Activated CD8-positive, alpha-beta T cell treated with anti-CD3 and anti-CD28 coated beads for 36 hours (primary cell): Measurements from ENCODE around the gene SHROOM3. TPM values are rescaled to one million over a fixed set of nuclear protein-coding genes. Genes with fewer than 3 reads are reported as not detected.

Source experiments
- ATAC-seq: fragments of 200-7000 bp; cut with Tn5 transposase; one replicate; pipeline ENCODE4 v1.10.0; 2021; ENCODE audit warnings: mild to moderate bottlenecking, moderate library complexity
- CTCF ChIA-PET: fragments of 350-600 bp; sonication (Branson Sonifier 250); formaldehyde crosslinking; loops from one replicate; lab custom pipeline; 2021; ENCODE audit warnings: antibody characterized with exemption; lab: Charles Lee
- POLR2A ChIA-PET: fragments of 350-600 bp; sonication (Branson Sonifier 250); formaldehyde crosslinking; loops from one replicate; lab custom pipeline; 2021; ENCODE audit warnings: antibody characterized with exemption; lab: Charles Lee
- DNase-seq: peaks from one replicate; pipeline ENCODE4 v3.0.0-alpha.2; 2020
- H3K27ac Mint-ChIP-seq: one replicate; pipeline ENCODE4 v1.8.0; 2021; ENCODE audit warnings: mild to moderate bottlenecking, mixed read lengths
- H3K27me3 Mint-ChIP-seq: one replicate; pipeline ENCODE4 v1.8.0; 2021; ENCODE audit warnings: mixed read lengths
- H3K36me3 Mint-ChIP-seq: one replicate; pipeline ENCODE4 v1.8.0; 2021; ENCODE audit warnings: low read depth, mixed read lengths
- H3K4me1 Mint-ChIP-seq: one replicate; pipeline ENCODE4 v1.8.0; 2021; ENCODE audit warnings: low read depth, mixed read lengths
- H3K4me3 Mint-ChIP-seq: one replicate; pipeline ENCODE4 v1.8.0; 2021; ENCODE audit warnings: mild to moderate bottlenecking, moderate library complexity, mixed read lengths
- H3K9me3 Mint-ChIP-seq: one replicate; pipeline ENCODE4 v1.8.0; 2021; ENCODE audit warnings: mixed read lengths
- CTCF ChIP-seq: fragments of 200-600 bp; IDR thresholded peaks from one replicate; pipeline ENCODE4 v1.8.0; 2022; ENCODE audit warnings: antibody characterized with exemption, mild to moderate bottlenecking
- intact Hi-C: fragments of 100-400 bp; cut with micrococcal nuclease; formaldehyde crosslinking; loops from one replicate; pipeline ENCODE4 v1.10.0; 2022
- total RNA-seq, 2 experiments: library from RNA; stranded (reverse); gene quantifications; one replicate each; pipeline ENCODE4 v1.2.3, GENCODE V29; 2021

Gene SHROOM3
- total RNA-seq, 2 experiments from 2014 or later, result not detected

- ATAC-seq (no peak), DNase-seq (no peak)
- H3K9me3 Mint-ChIP-seq, result no peaks in the 10 kb centered on the region
- ChIA-PET CTCF (interaction anchor here (1.3 kb wide), 1 partner anchor 37 kb away, joined by 3 read pairs; no protein-coding TSS in a partner anchor), POLR2A (no interaction called here)
- no peak overlapping the region for H3K27ac Mint-ChIP-seq
- intact Hi-C loops, result no loop called here
- peaks cover 4% of the 10 kb centered on the region for H3K27me3 Mint-ChIP-seq
- no peak overlapping the region for H3K4me3 Mint-ChIP-seq
- no peak for TF ChIP-seq CTCF
- peaks cover 12% of the 10 kb centered on the region for H3K4me1 Mint-ChIP-seq
- H3K36me3 Mint-ChIP-seq, result no peaks in the 10 kb centered on the region
Measured at GRCh38 chr4:76544725-76545124, 109.7 kb downstream of the SHROOM3 start.

- Mint-ChIP-seq H3K9me3 (no peaks in the 10 kb centered on the region), H3K36me3 (no peaks in the 10 kb centered on the region), H3K27me3 (peaks cover 4% of the 10 kb centered on the region), H3K27ac (no peak overlapping the region), H3K4me3 (no peak overlapping the region), H3K4me1 (peaks cover 12% of the 10 kb centered on the region)
- no peak for TF ChIP-seq CTCF
- intact Hi-C loops, result no loop called here
- ChIA-PET CTCF (interaction anchor here (1.3 kb wide), 1 partner anchor 37 kb away, joined by 3 read pairs; no protein-coding TSS in a partner anchor), POLR2A (interaction anchor here (0.6 kb wide), 1 partner anchor 120 kb away, joined by 3 read pairs; no protein-coding TSS in a partner anchor)
- peak; percentile 61 for ATAC-seq
- DNase-seq, result peak; percentile 4
Measured at GRCh38 chr4:76545226-76545884, 110.3 kb downstream of the SHROOM3 start.

GRCh38 chr4:76546327-76546726 lies 111.3 kb downstream of the SHROOM3 start:
- H3K27me3 Mint-ChIP-seq, result peaks cover 4% of the 10 kb centered on the region
- no peak for TF ChIP-seq CTCF
- H3K9me3 Mint-ChIP-seq, result no peaks in the 10 kb centered on the region
- ChIA-PET POLR2A (no interaction called here), CTCF (no interaction called here)
- H3K27ac Mint-ChIP-seq, result no peak overlapping the region
- DNase-seq (no peak), ATAC-seq (no peak)
- intact Hi-C loops, result no loop called here
- H3K36me3 Mint-ChIP-seq, result no peaks in the 10 kb centered on the region
- H3K4me3 Mint-ChIP-seq, result no peak overlapping the region
- peaks cover 12% of the 10 kb centered on the region for H3K4me1 Mint-ChIP-seq

GRCh38 chr4:76546759-76547742 lies 112.0 kb downstream of the SHROOM3 start:
- TF ChIP-seq CTCF, result no peak
- Mint-ChIP-seq H3K4me3 (no peak overlapping the region), H3K36me3 (no peaks in the 10 kb centered on the region), H3K27me3 (peaks cover 4% of the 10 kb centered on the region), H3K4me1 (peaks cover 12% of the 10 kb centered on the region), H3K9me3 (no peaks in the 10 kb centered on the region), H3K27ac (no peak overlapping the region)
- DNase-seq, result no peak
- no peak for ATAC-seq
- intact Hi-C loops, result no loop called here
- ChIA-PET CTCF (no interaction called here), POLR2A (no interaction called here)
